ENCODE results near the gene DNMT3L.

DNMT3L gene

GRCh38 chr21:44262338-44263056 is 800 bp upstream of the DNMT3L start:
- no peak for DNase-seq (ENCODE audit: low read depth)
- H3K4me3 ChIP-seq (ENCODE audit: low read depth, low read length), result no peak overlapping the region
- TF ChIP-seq CTCF (IDR thresholded peaks at IDR 0.05; ENCODE audit: low read depth, low read length) (no peak), MYC (IDR thresholded peaks at IDR 0.05; ENCODE audit: low read depth, low read length) (no peak), MAX (IDR thresholded peaks at IDR 0.05; ENCODE audit: low read depth, low read length) (no peak), POLR2A (IDR thresholded peaks at IDR 0.05; ENCODE audit: extremely low read depth, insufficient read length) (no peak)

GRCh38 chr21:44260791-44261631 is 686 bp downstream of the DNMT3L start:
- DNase-seq (ENCODE audit: low read depth), result no peak
- H3K4me3 ChIP-seq (ENCODE audit: low read depth, low read length), result no peak overlapping the region
- no peak for TF ChIP-seq MYC (IDR thresholded peaks at IDR 0.05; ENCODE audit: low read depth, low read length)
- no peak for TF ChIP-seq POLR2A (IDR thresholded peaks at IDR 0.05; ENCODE audit: extremely low read depth, insufficient read length)
- TF ChIP-seq MAX (IDR thresholded peaks at IDR 0.05; ENCODE audit: low read depth, low read length), result no peak
- TF ChIP-seq CTCF (IDR thresholded peaks at IDR 0.05; ENCODE audit: low read depth, low read length), result no peak

- DNase-seq (ENCODE audit: low read depth), result no peak
- no peak for TF ChIP-seq MYC (IDR thresholded peaks at IDR 0.05; ENCODE audit: low read depth, low read length)
- no peak for TF ChIP-seq MAX (IDR thresholded peaks at IDR 0.05; ENCODE audit: low read depth, low read length)
- TF ChIP-seq CTCF (IDR thresholded peaks at IDR 0.05; ENCODE audit: low read depth, low read length), result no peak
- TF ChIP-seq POLR2A (IDR thresholded peaks at IDR 0.05; ENCODE audit: extremely low read depth, insufficient read length), result no peak
- no peak overlapping the region for H3K4me3 ChIP-seq (ENCODE audit: low read depth, low read length)
These were observed 1.6 kb downstream of the DNMT3L start for GRCh38 chr21:44260066-44260465.

- no peak for DNase-seq (ENCODE audit: low read depth)
- no peak for TF ChIP-seq MAX (IDR thresholded peaks at IDR 0.05; ENCODE audit: low read depth, low read length)
- TF ChIP-seq CTCF (IDR thresholded peaks at IDR 0.05; ENCODE audit: low read depth, low read length), result no peak
- TF ChIP-seq POLR2A (IDR thresholded peaks at IDR 0.05; ENCODE audit: extremely low read depth, insufficient read length), result no peak
- no peak overlapping the region for H3K4me3 ChIP-seq (ENCODE audit: low read depth, low read length)
These were observed 2.5 kb downstream of the DNMT3L start for GRCh38 chr21:44259082-44259705.

- no peak for TF ChIP-seq MYC (IDR thresholded peaks at IDR 0.05; ENCODE audit: low read depth, low read length)
- no peak for TF ChIP-seq MAX (IDR thresholded peaks at IDR 0.05; ENCODE audit: low read depth, low read length)
- no peak for TF ChIP-seq CTCF (IDR thresholded peaks at IDR 0.05; ENCODE audit: low read depth, low read length)
- TF ChIP-seq POLR2A (IDR thresholded peaks at IDR 0.05; ENCODE audit: extremely low read depth, insufficient read length), result no peak
- no peak overlapping the region for H3K4me3 ChIP-seq (ENCODE audit: low read depth, low read length)
- no peak for DNase-seq (ENCODE audit: low read depth)
These were observed 3.5 kb downstream of the DNMT3L start for GRCh38 chr21:44258056-44258725.
